Peyer's patch (tissue), 4 donors: ENCODE results near the gene SNIP1.

Experiments used
- POLR2A ChIP-seq, 2 donors: fragments of 450-650 bp; IDR thresholded peaks; one replicate each; pipeline ENCODE4 v1.5.1; 2017; ENCODE audit warnings: antibody characterized with exemption in 2 of 2, mild to moderate bottlenecking in 2 of 2, moderate library complexity in 2 of 2
- TF ChIP-seq, protein P1 (sequence below), 6 experiments: fragments of 450-650 bp in 4 of 6; fragments of 200-600 bp in 2 of 6; sonication (generic) in 1 of 6; IDR thresholded peaks; one replicate each; pipeline ENCODE4 v1.5.1; 2017 to 2019; ENCODE audit warnings: antibody characterized with exemption in 6 of 6, mild to moderate bottlenecking in 3 of 6, moderate library complexity in 1 of 6

DNA sequence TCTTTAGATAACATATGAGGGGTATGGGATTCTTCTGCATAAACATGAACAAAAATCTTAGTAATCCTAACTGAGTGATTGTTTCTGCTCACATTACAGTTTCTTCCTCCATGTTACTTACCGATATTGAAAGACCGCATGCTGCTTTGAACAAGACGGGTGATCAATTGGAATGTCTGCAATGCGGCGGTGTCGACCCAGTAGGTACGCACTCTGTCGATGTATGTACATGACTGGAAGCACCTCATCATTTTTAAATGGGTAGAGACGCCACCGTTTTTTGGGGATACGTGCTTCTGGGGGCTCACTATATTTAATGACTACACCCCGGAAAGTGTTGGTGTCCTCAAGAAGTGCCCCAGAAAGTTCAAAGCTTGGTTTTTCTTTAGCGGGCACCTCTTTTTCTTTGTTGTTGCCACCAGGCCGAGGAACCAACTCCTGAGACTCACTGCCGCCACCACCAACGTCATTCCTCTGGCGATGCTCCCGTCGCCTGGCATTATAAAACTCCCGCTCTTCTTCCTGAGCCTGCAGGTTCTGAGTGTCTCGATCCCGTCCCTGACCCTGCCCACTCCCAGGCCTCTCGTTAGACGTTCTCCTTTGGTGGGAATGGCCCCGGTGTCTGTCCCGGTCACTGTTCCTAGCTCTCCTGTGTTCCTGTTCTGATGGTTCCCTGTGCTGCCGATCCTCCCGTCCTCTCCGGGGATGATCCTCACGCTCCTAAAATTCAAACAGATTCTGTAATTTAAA lies 13.9 kb downstream of the SNIP1 start:
- TF ChIP-seq, protein P1, sequence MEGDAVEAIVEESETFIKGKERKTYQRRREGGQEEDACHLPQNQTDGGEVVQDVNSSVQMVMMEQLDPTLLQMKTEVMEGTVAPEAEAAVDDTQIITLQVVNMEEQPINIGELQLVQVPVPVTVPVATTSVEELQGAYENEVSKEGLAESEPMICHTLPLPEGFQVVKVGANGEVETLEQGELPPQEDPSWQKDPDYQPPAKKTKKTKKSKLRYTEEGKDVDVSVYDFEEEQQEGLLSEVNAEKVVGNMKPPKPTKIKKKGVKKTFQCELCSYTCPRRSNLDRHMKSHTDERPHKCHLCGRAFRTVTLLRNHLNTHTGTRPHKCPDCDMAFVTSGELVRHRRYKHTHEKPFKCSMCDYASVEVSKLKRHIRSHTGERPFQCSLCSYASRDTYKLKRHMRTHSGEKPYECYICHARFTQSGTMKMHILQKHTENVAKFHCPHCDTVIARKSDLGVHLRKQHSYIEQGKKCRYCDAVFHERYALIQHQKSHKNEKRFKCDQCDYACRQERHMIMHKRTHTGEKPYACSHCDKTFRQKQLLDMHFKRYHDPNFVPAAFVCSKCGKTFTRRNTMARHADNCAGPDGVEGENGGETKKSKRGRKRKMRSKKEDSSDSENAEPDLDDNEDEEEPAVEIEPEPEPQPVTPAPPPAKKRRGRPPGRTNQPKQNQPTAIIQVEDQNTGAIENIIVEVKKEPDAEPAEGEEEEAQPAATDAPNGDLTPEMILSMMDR (IDR thresholded peaks at IDR 0.05), result no peak
- no peak for TF ChIP-seq POLR2A (IDR thresholded peaks at IDR 0.05)
